HEK293 (cell line): ENCODE measurements around the gene COA3.

Experiments used
- CTCF ChIA-PET: fragments of 350-600 bp; formaldehyde crosslinking; extraction: SDS; loops from one replicate; lab custom pipeline; 2021; ENCODE audit warnings: antibody characterized with exemption; lab: Yijun Ruan, JAX
- POLR2A ChIA-PET: fragments of 300-600 bp; formaldehyde crosslinking; extraction: SDS; loops from one replicate; lab custom pipeline; 2020; ENCODE audit warnings: antibody characterized with exemption, inconsistent platforms; lab: Yijun Ruan, JAX
- H3K27ac ChIP-seq: fragments of 200-500 bp; sonication (Bioruptor generic); 2 replicates; pipeline ENCODE4 v1.5.1; 2014; ENCODE audit warnings: low read depth, low read length, control low read depth, inconsistent platforms; ENCODE audit errors: extremely low read depth
- H3K36me3 ChIP-seq, 2 experiments: fragments of 200-500 bp in 1 of 2; sonication (Bioruptor generic) in 1 of 2; 1 replicate in 1 of 2; 2 replicates in 1 of 2; pipeline ENCODE4 v1.5.1; 2014 to 2017; ENCODE audit warnings: inconsistent platforms in 2 of 2, low read length in 2 of 2; ENCODE audit not compliant: control insufficient read depth in 2 of 2, insufficient read depth in 1 of 2
- H3K4me1 ChIP-seq: fragments of 200-500 bp; sonication (Bioruptor generic); 2 replicates; pipeline ENCODE4 v1.5.1; 2014; ENCODE audit warnings: mild to moderate bottlenecking, low read length, inconsistent platforms; ENCODE audit not compliant: control insufficient read depth, insufficient read depth
- H3K4me3 ChIP-seq: 2 replicates; pipeline ENCODE4 v1.5.1; 2011; ENCODE audit warnings: low read depth, mild to moderate bottlenecking, control low read depth, low read length, moderate library complexity
- H3K9me3 ChIP-seq: fragments of 200-500 bp; sonication (Bioruptor generic); 2 replicates; pipeline ENCODE4 v1.5.1; 2014; ENCODE audit warnings: low read depth, low read length, inconsistent platforms; ENCODE audit not compliant: control insufficient read depth, insufficient read depth
- EGR2 ChIP-seq: fragments of 450-650 bp; formaldehyde crosslinking; IDR thresholded peaks from 2 replicates; pipeline ENCODE4 v1.5.1; 2016; ENCODE audit warnings: low read depth, missing biosample characterization, missing genetic modification characterization
- GLIS1 ChIP-seq: fragments of 450-650 bp; formaldehyde crosslinking; IDR thresholded peaks from 2 replicates; pipeline ENCODE4 v1.5.1; 2016; ENCODE audit warnings: missing biosample characterization, missing genetic modification characterization
- SCRT1 ChIP-seq: fragments of 450-650 bp; formaldehyde crosslinking; IDR thresholded peaks from 2 replicates; pipeline ENCODE4 v1.5.1; 2016; ENCODE audit warnings: missing biosample characterization, missing genetic modification characterization, borderline replicate concordance
- SP2 ChIP-seq: fragments of 450-650 bp; formaldehyde crosslinking; IDR thresholded peaks from 2 replicates; pipeline ENCODE4 v1.5.1; 2016; ENCODE audit warnings: missing biosample characterization, missing genetic modification characterization
- SP3 ChIP-seq: fragments of 450-650 bp; formaldehyde crosslinking; IDR thresholded peaks from 2 replicates; pipeline ENCODE4 v1.5.1; 2016; ENCODE audit warnings: missing biosample characterization, missing genetic modification characterization
- ZNF112 ChIP-seq: fragments of 450-650 bp; formaldehyde crosslinking; IDR thresholded peaks from 2 replicates; pipeline ENCODE4 v1.5.0; 2017; ENCODE audit warnings: missing biosample characterization, missing genetic modification characterization
- ZNF302 ChIP-seq: fragments of 450-650 bp; formaldehyde crosslinking; IDR thresholded peaks from 2 replicates; pipeline ENCODE4 v1.5.1; 2016; ENCODE audit warnings: missing biosample characterization, missing genetic modification characterization, low read depth
- ZNF473 ChIP-seq: fragments of 450-650 bp; formaldehyde crosslinking; IDR thresholded peaks from 2 replicates; pipeline ENCODE4 v1.5.1; 2017; ENCODE audit warnings: missing biosample characterization, missing genetic modification characterization
- ZNF558 ChIP-seq: fragments of 450-650 bp; formaldehyde crosslinking; IDR thresholded peaks from 2 replicates; pipeline ENCODE4 v1.5.1; 2016; ENCODE audit warnings: missing biosample characterization, missing genetic modification characterization
- ZNF560 ChIP-seq: fragments of 450-650 bp; formaldehyde crosslinking; IDR thresholded peaks from 2 replicates; pipeline ENCODE4 v1.5.1; 2017; ENCODE audit warnings: missing biosample characterization, missing genetic modification characterization, borderline replicate concordance
- ZXDB ChIP-seq: fragments of 450-650 bp; formaldehyde crosslinking; IDR thresholded peaks from 2 replicates; pipeline ENCODE4 v1.5.1; 2016; ENCODE audit warnings: missing biosample characterization, missing genetic modification characterization
- TF ChIP-seq, protein P1 (sequence below): fragments of 450-650 bp; formaldehyde crosslinking; optimal IDR thresholded peaks from 2 replicates; pipeline ENCODE3; 2016; ENCODE audit warnings: missing biosample characterization, mild to moderate bottlenecking, missing genetic modification characterization
- TF ChIP-seq, protein P2 (sequence below): fragments of 450-650 bp; formaldehyde crosslinking; IDR thresholded peaks from 2 replicates; pipeline ENCODE4 v1.5.1; 2017; ENCODE audit warnings: missing biosample characterization, missing genetic modification characterization

COA3 gene

DNA sequence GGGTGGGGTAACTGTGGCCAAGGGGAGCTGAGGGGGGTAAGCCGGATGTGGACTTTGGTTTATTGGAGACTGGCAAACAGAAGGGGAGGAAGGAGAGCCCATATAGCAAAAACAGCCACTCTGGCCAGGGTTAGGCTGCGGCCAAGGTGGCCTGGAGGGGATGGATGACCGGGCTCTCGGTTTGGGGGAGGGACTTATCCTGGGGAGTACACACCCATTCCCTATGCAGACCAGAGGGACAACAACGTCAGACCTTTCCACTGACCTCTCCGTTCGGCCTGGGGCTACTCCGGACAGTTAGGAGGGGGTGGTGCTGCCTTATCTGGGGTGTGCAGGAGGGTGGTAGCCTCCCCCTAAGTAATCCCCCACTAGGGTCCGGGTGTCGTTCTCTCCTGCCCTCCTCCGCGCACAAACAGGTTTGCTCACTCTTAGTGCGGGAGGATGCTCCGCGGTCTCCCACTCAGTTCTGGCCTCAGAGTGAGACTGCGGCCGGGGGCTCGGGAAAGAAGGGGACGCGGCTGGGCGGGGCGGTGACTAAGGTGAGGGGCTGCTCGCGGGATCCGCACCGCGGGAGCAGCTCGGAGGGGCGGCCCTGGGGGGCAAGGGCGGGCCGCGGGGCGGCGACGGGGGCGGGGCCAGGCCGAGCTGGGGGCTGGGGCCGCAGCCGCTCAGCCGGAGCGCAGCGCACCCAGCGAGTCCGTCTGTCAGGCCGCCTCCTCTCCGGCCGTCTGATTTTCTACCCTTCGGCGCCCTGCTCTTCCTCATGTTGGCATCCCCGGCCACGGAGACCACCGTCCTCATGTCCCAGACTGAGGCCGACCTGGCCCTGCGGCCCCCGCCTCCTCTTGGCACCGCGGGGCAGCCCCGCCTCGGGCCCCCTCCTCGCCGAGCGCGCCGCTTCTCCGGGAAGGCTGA lies 18.3 kb downstream of the COA3 start, which contains the start of gene WNK4:
Gene WNK4, plus strand, starts transcription at position 675 of the 915 bp plus-strand sequence. Its CDS starts 89 bp downstream, at position 764.
- Histone ChIP-seq H3K9me3 (no peaks in the 10 kb centered on the region), H3K27ac (peak within 1 kb of the TSS; percentile 11; the same call in 1 of the 2 replicates), H3K36me3 (peaks cover 28 to 58% of the 10 kb centered on the region in 2 experiments), H3K4me3 (peak within 1 kb of the TSS; percentile 45), H3K4me1 (peaks cover 5% of the 10 kb centered on the region; the same call in 1 of the 2 replicates)
- ChIA-PET POLR2A (interaction anchor here (0.9 to 2.6 kb wide), 8 partner anchors 12 to 213 kb away, joined by 3 to 13 read pairs (median 4); partner anchors contain the start of genes BECN1, CNTD1, COA3 and RETREG3), CTCF (interaction anchor here (0.6 to 3.6 kb wide), 7 partner anchors 8 to 502 kb away, joined by 3 to 16 read pairs (median 3); partner anchors contain the start of gene VPS25)
- 0 out of 2 replicates have a peak, but pooled peaks have one; percentile 17 for TF ChIP-seq SP2 (tag by site-specific recombination)
- TF ChIP-seq ZNF112 (tag by site-specific recombination) = no peak
- TF ChIP-seq GLIS1 (tag by site-specific recombination) = 0 out of 2 replicates have a peak, but pooled peaks have one; percentile 24

DNA sequence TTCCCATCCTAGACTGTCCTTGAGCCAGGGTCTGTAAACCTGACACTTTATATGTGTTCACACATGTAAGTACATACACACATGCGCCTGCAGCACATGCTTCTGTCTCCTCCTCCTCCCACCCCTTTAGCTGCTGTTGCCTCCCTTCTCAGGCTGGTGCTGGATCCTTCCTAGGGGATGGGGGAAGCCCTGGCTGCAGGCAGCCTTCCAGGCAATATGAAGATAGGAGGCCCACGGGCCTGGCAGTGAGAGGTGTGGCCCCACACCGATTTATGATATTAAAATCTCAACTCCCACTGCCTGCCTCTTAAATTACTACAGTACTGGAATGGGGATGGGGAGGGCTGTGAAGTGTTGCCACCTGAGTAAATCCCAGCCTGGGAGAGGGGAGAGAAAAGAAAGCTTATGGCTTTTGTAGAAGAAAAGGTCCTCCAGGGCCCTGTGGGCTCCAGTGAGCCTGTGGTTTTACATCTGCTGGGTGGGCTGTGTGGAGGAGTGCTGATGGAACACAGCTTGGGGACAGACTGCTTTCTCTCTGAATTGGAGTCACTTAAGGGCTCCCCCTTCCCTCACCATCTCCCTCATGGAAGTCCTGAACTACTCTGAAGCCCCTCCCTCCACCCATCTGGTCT lies 19.1 kb downstream of the COA3 start:
- Histone ChIP-seq H3K4me3 (no peak overlapping the region), H3K4me1 (peaks cover 5% of the 10 kb centered on the region; the same call in 1 of the 2 replicates), H3K9me3 (no peaks in the 10 kb centered on the region), H3K27ac (no peak overlapping the region), H3K36me3 (peaks cover 32 to 66% of the 10 kb centered on the region in 2 experiments)
- ChIA-PET POLR2A (interaction anchor here (0.5 to 2.6 kb wide), 2 partner anchors 18 to 205 kb away, joined by 7 to 13 read pairs; partner anchors contain the start of genes CNTD1 and COA3), CTCF (interaction anchor here (0.9 to 3.6 kb wide), 3 partner anchors 16 to 45 kb away, joined by 3 to 16 read pairs (median 3); no protein-coding TSS in a partner anchor)
- TF ChIP-seq ZNF302 (tag by site-specific recombination) (no peak), EGR2 (tag by site-specific recombination) (peak; percentile 30)

DNA sequence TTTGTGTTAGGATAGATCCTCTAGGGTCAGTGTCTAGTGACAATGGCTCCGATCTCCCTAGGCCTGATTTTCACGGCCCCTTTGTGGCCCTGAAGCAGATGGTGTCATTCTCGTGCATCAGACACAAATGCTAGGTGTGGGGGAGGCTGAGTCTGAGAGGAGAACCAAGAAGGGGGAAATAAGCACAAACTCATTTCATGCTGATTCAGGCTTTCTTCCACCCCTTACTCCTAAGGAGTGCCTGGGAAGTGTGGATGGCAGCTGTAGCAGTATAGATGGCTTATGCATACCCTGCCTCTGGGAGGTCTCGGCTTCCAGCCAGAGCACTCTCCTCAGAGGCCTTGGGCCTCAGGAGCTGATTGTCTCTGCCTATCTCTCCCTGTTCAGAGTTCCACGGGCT lies 19.9 kb downstream of the COA3 start:
- peaks cover 32 to 61% of the 10 kb centered on the region in 2 experiments for H3K36me3 ChIP-seq
- H3K4me1 ChIP-seq = peaks cover 10% of the 10 kb centered on the region
- H3K4me3 ChIP-seq = no peak overlapping the region
- H3K9me3 ChIP-seq = no peaks in the 10 kb centered on the region
- H3K27ac ChIP-seq = no peak overlapping the region
- CTCF ChIA-PET = interaction anchor here (0.6 to 3.6 kb wide), 5 partner anchors 15 to 409 kb away, joined by 3 to 16 read pairs (median 3); partner anchors contain the start of genes IFI35 and TUBG2
- POLR2A ChIA-PET = interaction anchor here (0.5 to 1.8 kb wide), 3 partner anchors 15 to 204 kb away, joined by 3 to 7 read pairs (median 4); no protein-coding TSS in a partner anchor
- TF ChIP-seq ZNF558 (tag by site-specific recombination) (no peak), SP3 (tag by site-specific recombination) (no peak), EGR2 (tag by site-specific recombination) (no peak), ZNF560 (tag by site-specific recombination) (no peak), SCRT1 (no peak), ZNF473 (tag by site-specific recombination) (no peak), ZXDB (no peak)
- TF ChIP-seq, protein P1, sequence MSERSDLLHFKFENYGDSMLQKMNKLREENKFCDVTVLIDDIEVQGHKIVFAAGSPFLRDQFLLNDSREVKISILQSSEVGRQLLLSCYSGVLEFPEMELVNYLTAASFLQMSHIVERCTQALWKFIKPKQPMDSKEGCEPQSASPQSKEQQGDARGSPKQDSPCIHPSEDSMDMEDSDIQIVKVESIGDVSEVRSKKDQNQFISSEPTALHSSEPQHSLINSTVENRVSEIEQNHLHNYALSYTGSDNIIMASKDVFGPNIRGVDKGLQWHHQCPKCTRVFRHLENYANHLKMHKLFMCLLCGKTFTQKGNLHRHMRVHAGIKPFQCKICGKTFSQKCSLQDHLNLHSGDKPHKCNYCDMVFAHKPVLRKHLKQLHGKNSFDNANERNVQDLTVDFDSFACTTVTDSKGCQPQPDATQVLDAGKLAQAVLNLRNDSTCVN (tag by site-specific recombination) = no peak
- TF ChIP-seq, protein P2, sequence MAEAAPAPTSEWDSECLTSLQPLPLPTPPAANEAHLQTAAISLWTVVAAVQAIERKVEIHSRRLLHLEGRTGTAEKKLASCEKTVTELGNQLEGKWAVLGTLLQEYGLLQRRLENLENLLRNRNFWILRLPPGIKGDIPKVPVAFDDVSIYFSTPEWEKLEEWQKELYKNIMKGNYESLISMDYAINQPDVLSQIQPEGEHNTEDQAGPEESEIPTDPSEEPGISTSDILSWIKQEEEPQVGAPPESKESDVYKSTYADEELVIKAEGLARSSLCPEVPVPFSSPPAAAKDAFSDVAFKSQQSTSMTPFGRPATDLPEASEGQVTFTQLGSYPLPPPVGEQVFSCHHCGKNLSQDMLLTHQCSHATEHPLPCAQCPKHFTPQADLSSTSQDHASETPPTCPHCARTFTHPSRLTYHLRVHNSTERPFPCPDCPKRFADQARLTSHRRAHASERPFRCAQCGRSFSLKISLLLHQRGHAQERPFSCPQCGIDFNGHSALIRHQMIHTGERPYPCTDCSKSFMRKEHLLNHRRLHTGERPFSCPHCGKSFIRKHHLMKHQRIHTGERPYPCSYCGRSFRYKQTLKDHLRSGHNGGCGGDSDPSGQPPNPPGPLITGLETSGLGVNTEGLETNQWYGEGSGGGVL (tag by site-specific recombination) = no peak
